Nephron (organoid): Measurements from ENCODE around the gene PPBP.
A peak's percentile ranks its signal among the peaks of the same experiment; 100 is the strongest.

Experiments used
- H3K27ac Mint-ChIP-seq, 3 experiments: 2 replicates each; pipeline ENCODE4 v1.8.0; 2020; ENCODE audit warnings: mixed read lengths in 3 of 3, mild to moderate bottlenecking in 2 of 3, moderate library complexity in 1 of 3
- H3K27me3 Mint-ChIP-seq: 2 replicates; pipeline ENCODE4 v1.8.0; 2021; ENCODE audit warnings: low read depth, mild to moderate bottlenecking, moderate library complexity, mixed read lengths
- H3K36me3 Mint-ChIP-seq: 2 replicates; pipeline ENCODE4 v1.8.0; 2020; ENCODE audit warnings: low read depth, mixed read lengths
- H3K4me1 Mint-ChIP-seq: 2 replicates; pipeline ENCODE4 v1.8.0; 2020; ENCODE audit warnings: mixed read lengths
- H3K4me3 Mint-ChIP-seq, 3 experiments: 2 replicates each; pipeline ENCODE4 v1.8.0; 2020; ENCODE audit warnings: mild to moderate bottlenecking in 3 of 3, mixed read lengths in 3 of 3, moderate library complexity in 2 of 3
- H3K9me3 Mint-ChIP-seq: 2 replicates; pipeline ENCODE4 v1.8.0; 2020; ENCODE audit warnings: mixed read lengths
- TF ChIP-seq, protein P1 (sequence below), 3 experiments: fragments of 200-600 bp; sonication (generic); IDR thresholded peaks; one replicate each; pipeline ENCODE4 v1.5.0; 2021; ENCODE audit warnings: antibody characterized with exemption in 3 of 3; ENCODE audit not compliant: unreplicated experiment in 3 of 3

Gene PPBP, protein sequence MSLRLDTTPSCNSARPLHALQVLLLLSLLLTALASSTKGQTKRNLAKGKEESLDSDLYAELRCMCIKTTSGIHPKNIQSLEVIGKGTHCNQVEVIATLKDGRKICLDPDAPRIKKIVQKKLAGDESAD

DNA sequence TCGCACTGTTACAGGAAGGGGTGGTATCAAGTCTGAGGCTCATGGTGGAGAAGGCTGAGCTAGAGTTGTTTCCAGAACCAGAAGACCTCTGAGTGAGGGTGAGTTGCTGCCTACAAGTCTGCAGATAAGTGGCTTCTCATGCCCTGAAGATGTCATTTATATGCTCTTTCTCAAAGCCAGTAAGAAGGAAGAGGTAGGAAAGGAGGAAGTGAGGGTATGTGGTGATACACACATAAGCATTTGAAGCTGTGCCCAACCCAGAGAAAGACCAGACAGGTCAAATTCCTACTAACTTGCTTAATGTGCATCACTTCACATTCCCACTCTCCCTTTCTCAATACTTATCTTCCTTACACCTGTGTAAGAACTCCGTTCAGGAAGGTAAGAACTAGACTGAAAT lies at the start of gene PPBP:
Gene PPBP (minus strand): TSS at position 130 of the 400 bp plus-strand sequence. CDS start 87 bp downstream, at position 43.
- Mint-ChIP-seq H3K4me1 (no peaks in the 10 kb centered on the region), H3K9me3 (no peaks in the 10 kb centered on the region), H3K4me3 (no peak within 1 kb of the TSS), H3K27ac (no peak within 1 kb of the TSS), H3K27me3 (peaks cover 8% of the 10 kb centered on the region), H3K36me3 (no peaks in the 10 kb centered on the region)
- TF ChIP-seq, protein P1, sequence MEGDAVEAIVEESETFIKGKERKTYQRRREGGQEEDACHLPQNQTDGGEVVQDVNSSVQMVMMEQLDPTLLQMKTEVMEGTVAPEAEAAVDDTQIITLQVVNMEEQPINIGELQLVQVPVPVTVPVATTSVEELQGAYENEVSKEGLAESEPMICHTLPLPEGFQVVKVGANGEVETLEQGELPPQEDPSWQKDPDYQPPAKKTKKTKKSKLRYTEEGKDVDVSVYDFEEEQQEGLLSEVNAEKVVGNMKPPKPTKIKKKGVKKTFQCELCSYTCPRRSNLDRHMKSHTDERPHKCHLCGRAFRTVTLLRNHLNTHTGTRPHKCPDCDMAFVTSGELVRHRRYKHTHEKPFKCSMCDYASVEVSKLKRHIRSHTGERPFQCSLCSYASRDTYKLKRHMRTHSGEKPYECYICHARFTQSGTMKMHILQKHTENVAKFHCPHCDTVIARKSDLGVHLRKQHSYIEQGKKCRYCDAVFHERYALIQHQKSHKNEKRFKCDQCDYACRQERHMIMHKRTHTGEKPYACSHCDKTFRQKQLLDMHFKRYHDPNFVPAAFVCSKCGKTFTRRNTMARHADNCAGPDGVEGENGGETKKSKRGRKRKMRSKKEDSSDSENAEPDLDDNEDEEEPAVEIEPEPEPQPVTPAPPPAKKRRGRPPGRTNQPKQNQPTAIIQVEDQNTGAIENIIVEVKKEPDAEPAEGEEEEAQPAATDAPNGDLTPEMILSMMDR (IDR thresholded peaks at IDR 0.05; ENCODE audit: unreplicated experiment in 3 of 3), result no peak

DNA sequence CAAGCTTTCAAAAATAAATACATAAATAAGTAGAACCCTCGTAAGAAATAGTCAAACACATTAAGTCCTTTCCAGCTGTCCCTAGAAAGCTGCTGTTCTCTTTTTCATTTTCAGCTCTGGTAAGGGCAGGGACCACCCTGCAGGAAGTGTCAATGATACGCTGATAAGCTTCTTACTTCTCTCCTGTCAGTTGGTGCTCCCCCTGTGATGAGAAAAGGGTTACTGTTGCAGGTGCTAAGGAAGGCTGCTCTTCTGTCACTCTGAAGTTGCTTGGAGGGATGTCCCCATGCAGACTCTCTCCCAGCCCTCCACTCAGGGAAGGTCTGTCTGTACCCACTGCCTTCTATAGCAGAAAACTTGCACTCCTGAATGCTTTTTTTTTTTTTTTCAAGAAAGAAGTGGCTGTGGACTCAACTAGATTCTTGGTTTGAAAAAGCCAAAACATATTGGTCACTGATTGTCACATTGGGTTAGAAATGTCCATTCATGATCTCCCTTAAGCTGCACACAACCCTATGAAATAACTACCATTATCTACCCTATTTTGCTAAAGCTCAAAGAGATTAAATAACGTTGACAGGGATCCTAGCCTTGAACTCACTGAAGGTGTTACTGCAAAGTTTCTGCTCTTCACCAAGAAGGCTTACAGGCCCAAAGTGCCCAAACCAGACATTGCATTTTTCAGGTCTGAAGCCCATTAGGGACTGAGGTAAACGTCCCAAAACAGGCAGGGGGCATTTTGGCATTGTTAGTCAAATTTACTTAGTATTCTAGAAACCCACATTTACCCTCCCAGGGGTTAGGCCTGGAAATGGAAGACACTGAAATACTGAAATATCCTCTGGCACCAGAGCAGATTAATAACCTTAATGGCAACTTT lies 49.3 kb upstream of the PPBP start:
- Mint-ChIP-seq H3K27me3 (peaks cover 75% of the 10 kb centered on the region), H3K9me3 (no peaks in the 10 kb centered on the region), H3K27ac (no peak overlapping the region), H3K4me1 (peaks cover 10% of the 10 kb centered on the region), H3K4me3 (peak overlapping the region; percentile 82 to 91 (median 89)), H3K36me3 (no peaks in the 10 kb centered on the region)
- TF ChIP-seq, protein P1 (IDR thresholded peaks at IDR 0.05; ENCODE audit: unreplicated experiment in 3 of 3), result no peak

DNA sequence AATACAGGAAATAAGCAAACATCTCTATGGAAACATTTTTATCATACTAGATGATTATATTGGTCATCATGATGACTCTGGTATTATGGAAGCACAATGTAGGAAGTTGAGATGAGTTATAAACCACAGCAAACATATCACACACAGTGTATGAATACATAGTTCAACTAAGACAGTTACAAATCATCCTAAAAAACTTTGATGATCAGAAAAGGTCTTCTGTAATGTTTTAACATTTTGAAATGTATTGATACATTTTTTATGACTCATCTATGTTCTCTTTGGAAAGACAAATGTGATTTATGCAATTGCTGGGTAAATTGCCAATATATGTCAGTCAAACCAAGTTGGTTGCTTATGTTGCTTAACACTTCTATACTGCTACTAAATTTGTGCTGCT lies 45.7 kb upstream of the PPBP start:
- Mint-ChIP-seq H3K27me3 (peaks cover 40% of the 10 kb centered on the region), H3K9me3 (no peaks in the 10 kb centered on the region), H3K36me3 (no peaks in the 10 kb centered on the region), H3K4me1 (peaks cover 6% of the 10 kb centered on the region), H3K4me3 (no peak overlapping the region), H3K27ac (no peak overlapping the region)
- TF ChIP-seq, protein P1 (IDR thresholded peaks at IDR 0.05; ENCODE audit: unreplicated experiment in 3 of 3), result no peak

DNA sequence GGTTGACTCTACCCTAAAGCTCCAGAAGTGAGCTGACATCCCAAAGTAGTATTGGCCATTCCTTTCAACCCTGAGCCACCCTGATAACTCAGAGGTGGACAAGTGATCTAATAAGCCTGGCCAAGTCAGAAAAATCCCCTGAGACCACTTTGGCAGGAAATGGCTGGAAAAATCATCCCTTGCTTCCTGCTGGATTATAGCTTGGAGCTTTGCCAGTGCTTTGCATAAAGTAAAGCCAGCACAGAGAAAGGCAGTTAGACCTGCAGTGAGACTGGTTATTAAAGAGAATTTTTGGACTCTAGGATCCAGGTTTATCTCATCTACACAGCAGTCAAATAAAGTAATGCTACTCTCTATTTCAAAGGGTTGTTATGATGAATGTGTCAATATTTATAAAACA lies 44.1 kb upstream of the PPBP start:
- H3K9me3 Mint-ChIP-seq, result no peaks in the 10 kb centered on the region
- no peaks in the 10 kb centered on the region for H3K4me1 Mint-ChIP-seq
- no peak overlapping the region for H3K27ac Mint-ChIP-seq
- H3K27me3 Mint-ChIP-seq, result peaks cover 26% of the 10 kb centered on the region
- no peak overlapping the region for H3K4me3 Mint-ChIP-seq
- H3K36me3 Mint-ChIP-seq, result no peaks in the 10 kb centered on the region
- TF ChIP-seq, protein P1 (IDR thresholded peaks at IDR 0.05; ENCODE audit: unreplicated experiment in 3 of 3), result no peak

DNA sequence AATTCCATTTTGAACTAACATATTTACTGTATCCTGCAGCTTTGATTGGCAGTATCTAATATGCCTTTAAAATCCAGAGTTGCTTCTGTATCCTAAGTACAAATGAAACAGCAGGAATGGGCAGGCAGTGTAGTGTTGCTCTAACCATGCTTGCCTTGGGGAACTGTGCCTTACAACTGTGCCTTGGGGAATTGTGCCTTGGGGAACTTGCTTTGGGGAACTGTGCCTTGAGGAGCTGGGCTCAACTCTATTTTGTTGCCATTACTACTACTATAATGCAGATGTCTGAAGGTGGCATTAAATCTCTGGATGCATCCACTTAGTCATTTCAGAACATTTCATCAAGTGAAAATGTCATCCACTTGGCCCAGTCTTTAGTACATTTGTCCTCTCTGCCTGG lies 43.6 kb upstream of the PPBP start:
- no peaks in the 10 kb centered on the region for H3K9me3 Mint-ChIP-seq
- H3K36me3 Mint-ChIP-seq, result no peaks in the 10 kb centered on the region
- peaks cover 22% of the 10 kb centered on the region for H3K27me3 Mint-ChIP-seq
- H3K4me1 Mint-ChIP-seq, result no peaks in the 10 kb centered on the region
- no peak overlapping the region for H3K4me3 Mint-ChIP-seq
- no peak overlapping the region for H3K27ac Mint-ChIP-seq
- TF ChIP-seq, protein P1 (IDR thresholded peaks at IDR 0.05; ENCODE audit: unreplicated experiment in 3 of 3), result no peak
